Aorta (tissue), 5 donors: Measurements from ENCODE around the gene PSTPIP1. TPM values are rescaled to one million over a fixed set of nuclear protein-coding genes. Genes with fewer than 3 reads are reported as not detected.

Experiments used
- ATAC-seq: fragments of 200-7000 bp; cut with Tn5 transposase; one replicate; pipeline ENCODE4 v1.9.1; 2022; ENCODE audit warnings: moderate library complexity; ENCODE audit not compliant: low FRiP score
- DNase-seq, 2 donors: peaks; one replicate each; pipeline ENCODE4 v3.0.0-alpha.2; 2020
- H3K27ac ChIP-seq, 2 donors: one replicate each; pipeline ENCODE4 v1.5.1; 2013; ENCODE audit warnings: low read length in 2 of 2, mild to moderate bottlenecking in 2 of 2, moderate library complexity in 2 of 2, control low read depth in 1 of 2, inconsistent platforms in 1 of 2, low read depth in 1 of 2
- H3K27me3 ChIP-seq, 2 donors: one replicate each; pipeline ENCODE4 v1.6.1; 2013; ENCODE audit warnings: control low read depth in 1 of 2, low read length in 1 of 2, mild to moderate bottlenecking in 1 of 2, moderate library complexity in 1 of 2; ENCODE audit not compliant: insufficient read depth in 2 of 2, control insufficient read depth in 1 of 2
- H3K36me3 ChIP-seq, 2 donors: one replicate each; pipeline ENCODE4 v1.6.1; 2013; ENCODE audit warnings: control low read depth in 1 of 2, low read length in 1 of 2, mild to moderate bottlenecking in 1 of 2; ENCODE audit not compliant: insufficient read depth in 2 of 2, control insufficient read depth in 1 of 2
- H3K4me1 ChIP-seq, 2 donors: one replicate each; pipeline ENCODE4 v1.6.1; 2013; ENCODE audit warnings: low read length in 2 of 2, control low read depth in 1 of 2, mild to moderate bottlenecking in 1 of 2, moderate library complexity in 1 of 2; ENCODE audit not compliant: insufficient read depth in 2 of 2, control insufficient read depth in 1 of 2
- H3K4me3 ChIP-seq, 2 donors: one replicate each; pipeline ENCODE4 v1.5.1; 2013; ENCODE audit warnings: low read length in 2 of 2, control low read depth in 1 of 2, mild to moderate bottlenecking in 1 of 2
- H3K9me3 ChIP-seq: one replicate; pipeline ENCODE4 v1.6.1; 2013; ENCODE audit warnings: mild to moderate bottlenecking, low read length; ENCODE audit not compliant: control insufficient read depth
- WGBS, 2 donors: extraction: QIAGEN DNeasy Blood & Tissue Kit; methylation state at CpG; one replicate each; pipeline ENCODE4 v1.1.7; 2013; 5-methylcytosine and 5-hydroxymethylcytosine counted together
- intact Hi-C, 2 donors: fragments of 100-400 bp; cut with DNase I; formaldehyde crosslinking; loops; one replicate each; pipeline versions ENCODE4 v1.14.2 to v1.15.0; 2022
- polyA plus RNA-seq, 2 donors: library from polyadenylated mRNA; stranded (reverse); fragments of 200-250 nt; gene quantifications; one replicate each; pipeline ENCODE4 v1.2.3, GENCODE V29; 2013
- total RNA-seq, 2 donors: library from RNA; stranded (reverse); fragmentation: NEBNext Ultra II Directional; extraction: Animal tissue kit (Norgen Biotek cat#: 25700); gene quantifications; one replicate each; pipeline ENCODE4 v1.2.1, GENCODE V29; 2021
- donor health status: healthy with polysubstance abuse.
- donor health status: Bipolar disorder and iron deficiency.
- donor health status: DM: no; HTN: no; CAD: no.
- donor health status: DM: no; HTN: no; CAD: no.
- donor health status: DM: yes; HTN: yes; CAD: no.

Gene PSTPIP1
- total and polyA plus RNA-seq, 4 donors: 14.1 to 42.9 (median 23.5) TPM

GRCh38 chr15:77017761-77018720 lies 23.1 kb downstream of the PSTPIP1 start:
- Histone ChIP-seq H3K27me3 (no peaks in the 10 kb centered on the region), H3K27ac (no peak overlapping the region), H3K4me3 (no peak overlapping the region), H3K9me3 (no peaks in the 10 kb centered on the region), H3K4me1 (no peaks in the 10 kb centered on the region), H3K36me3 (no peaks in the 10 kb centered on the region)
- DNase-seq (peak in 1 of 2 donors; percentile 52), ATAC-seq (no peak)
- intact Hi-C loops: no loop called here
- WGBS, 2 donors: 93 to 95% methylated on average over 20 of the region's 20 CpGs

- peak in 1 of 2 donors; percentile 69 for DNase-seq
- no peak for ATAC-seq
- H3K27ac ChIP-seq: no peak overlapping the region
- no peaks in the 10 kb centered on the region for H3K36me3 ChIP-seq
- H3K4me3 ChIP-seq: no peak overlapping the region
- intact Hi-C loops: no loop called here
- H3K4me1 ChIP-seq: no peaks in the 10 kb centered on the region
- no peaks in the 10 kb centered on the region for H3K27me3 ChIP-seq
- WGBS, 2 donors: 93 to 96% methylated on average over 11 of the region's 11 CpGs
- H3K9me3 ChIP-seq: no peaks in the 10 kb centered on the region
Measured at GRCh38 chr15:77018796-77019505, 24.0 kb downstream of the PSTPIP1 start.

DNA sequence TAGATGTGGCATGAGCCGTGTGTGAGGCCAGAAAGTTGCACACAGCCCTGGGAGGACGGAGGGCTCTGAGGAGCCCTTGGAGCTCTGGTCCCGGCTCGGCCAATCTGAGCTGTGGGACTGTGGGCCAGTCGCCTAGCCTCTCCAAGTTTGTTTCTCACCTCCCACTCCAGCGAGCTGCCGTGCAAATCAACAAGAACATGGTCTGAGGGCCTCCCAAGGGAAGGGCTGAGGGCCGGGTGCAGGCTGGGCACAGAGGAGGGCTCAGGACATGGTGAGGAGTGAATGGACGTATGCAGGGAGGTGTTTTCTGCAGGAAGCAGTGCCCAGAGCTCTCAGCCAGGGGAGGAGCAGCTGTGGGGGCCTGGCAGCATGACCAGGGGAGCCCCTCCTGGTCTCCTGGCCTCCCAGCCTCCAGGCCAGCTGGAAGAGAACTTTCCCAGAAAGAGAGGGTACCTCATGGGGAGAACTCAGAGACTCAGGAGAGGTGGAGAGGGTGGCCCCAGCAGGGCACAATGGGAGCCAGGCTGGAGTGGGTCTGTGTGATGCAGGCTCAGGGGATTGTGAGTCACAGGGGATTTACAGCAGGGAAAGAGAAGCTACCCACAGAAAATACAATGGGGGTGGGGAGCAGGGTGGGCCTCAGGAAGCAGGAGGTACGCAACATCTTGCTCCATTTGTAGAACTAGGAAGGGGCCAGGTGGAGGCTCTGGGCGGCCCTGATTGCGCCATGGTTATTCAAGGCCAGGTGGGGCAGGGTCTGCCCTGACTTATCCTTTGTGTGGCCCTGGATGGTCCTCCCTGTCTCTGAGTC lies 24.8 kb downstream of the PSTPIP1 start:
- WGBS, 2 donors: 59 to 61% methylated on average over 12 of the region's 12 CpGs
- ATAC-seq (no peak), DNase-seq (peak in 1 of 2 donors; percentile 64)
- Histone ChIP-seq H3K4me3 (no peak overlapping the region), H3K9me3 (no peaks in the 10 kb centered on the region), H3K4me1 (no peaks in the 10 kb centered on the region), H3K27me3 (no peaks in the 10 kb centered on the region), H3K36me3 (no peaks in the 10 kb centered on the region), H3K27ac (no peak overlapping the region)
- intact Hi-C loops: loop anchor here (5.0 kb wide), 2 partner anchors 77 to 523 kb away; no protein-coding TSS in a partner anchor

DNA sequence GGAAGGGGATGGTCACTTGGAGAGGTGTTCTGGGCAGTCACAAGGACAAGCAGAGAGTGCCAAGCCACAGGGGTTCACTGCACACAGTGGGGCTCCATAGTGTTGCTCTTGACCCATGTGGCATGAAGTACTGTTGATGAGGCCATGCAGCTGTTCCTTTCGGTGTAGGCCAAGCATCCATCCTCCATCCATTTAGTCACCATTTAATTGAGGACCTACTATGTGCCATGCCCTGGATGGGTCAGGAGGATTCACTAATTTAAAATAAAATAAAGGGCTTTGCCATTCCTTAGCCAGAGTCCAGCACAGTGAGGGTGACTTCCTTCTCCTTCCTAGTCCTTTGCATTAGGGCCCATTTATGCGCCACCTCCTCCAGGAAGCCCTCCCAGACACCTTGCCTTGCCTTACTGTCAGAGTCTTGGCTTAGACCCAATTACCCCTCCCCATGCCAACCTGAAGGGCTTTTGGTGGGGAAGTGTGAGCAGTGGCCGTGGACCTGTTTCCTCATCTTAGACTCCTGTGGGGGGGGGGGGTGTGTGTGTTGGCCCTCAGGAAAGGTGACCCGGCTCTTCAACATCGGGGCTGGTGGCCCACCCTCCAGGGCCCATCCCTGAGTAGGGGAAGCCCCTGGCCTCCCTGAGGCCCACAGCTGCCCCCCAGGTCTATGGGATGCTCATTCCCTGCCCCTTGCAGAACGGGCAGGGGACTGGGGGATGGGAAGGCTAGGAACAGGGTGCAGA lies 25.6 kb downstream of the PSTPIP1 start:
- ATAC-seq: no peak
- H3K36me3 ChIP-seq: no peaks in the 10 kb centered on the region
- H3K4me1 ChIP-seq: no peaks in the 10 kb centered on the region
- WGBS, 2 donors: 86 to 90% methylated on average over 6 of the region's 6 CpGs
- DNase-seq: no peak
- H3K9me3 ChIP-seq: no peaks in the 10 kb centered on the region
- no peak overlapping the region for H3K27ac ChIP-seq
- no peak overlapping the region for H3K4me3 ChIP-seq
- no peaks in the 10 kb centered on the region for H3K27me3 ChIP-seq
- intact Hi-C loops: loop anchor here (5.0 kb wide), 2 partner anchors 78 to 522 kb away; no protein-coding TSS in a partner anchor

DNA sequence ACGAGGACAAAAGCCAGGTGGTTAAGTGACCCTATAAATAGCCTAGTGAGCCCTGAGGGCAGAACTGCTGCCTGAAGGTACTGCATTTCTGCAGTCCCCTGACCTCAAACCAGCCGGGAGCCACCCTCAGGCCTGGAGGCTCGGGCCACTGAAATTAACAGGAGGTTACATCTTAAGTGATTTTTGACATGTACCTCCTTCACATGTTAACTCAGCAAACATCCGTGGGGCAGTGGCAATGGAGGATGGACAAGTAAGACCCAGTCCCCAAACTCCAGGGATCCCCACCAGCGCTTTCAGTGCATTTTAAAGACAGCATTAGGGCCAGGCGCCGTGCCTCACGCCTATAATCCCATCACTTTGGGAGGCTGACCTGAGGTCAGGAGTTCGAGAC lies 26.2 kb downstream of the PSTPIP1 start:
- Histone ChIP-seq H3K4me1 (no peaks in the 10 kb centered on the region), H3K27me3 (no peaks in the 10 kb centered on the region), H3K4me3 (no peak overlapping the region), H3K27ac (no peak overlapping the region), H3K9me3 (no peaks in the 10 kb centered on the region), H3K36me3 (no peaks in the 10 kb centered on the region)
- ATAC-seq (no peak), DNase-seq (peak in 1 of 2 donors; percentile 58)
- intact Hi-C loops: loop anchor here (5.0 kb wide), 2 partner anchors 79 to 521 kb away; no protein-coding TSS in a partner anchor
- WGBS, 2 donors: 80 to 84% methylated on average over 9 of the region's 9 CpGs

DNA sequence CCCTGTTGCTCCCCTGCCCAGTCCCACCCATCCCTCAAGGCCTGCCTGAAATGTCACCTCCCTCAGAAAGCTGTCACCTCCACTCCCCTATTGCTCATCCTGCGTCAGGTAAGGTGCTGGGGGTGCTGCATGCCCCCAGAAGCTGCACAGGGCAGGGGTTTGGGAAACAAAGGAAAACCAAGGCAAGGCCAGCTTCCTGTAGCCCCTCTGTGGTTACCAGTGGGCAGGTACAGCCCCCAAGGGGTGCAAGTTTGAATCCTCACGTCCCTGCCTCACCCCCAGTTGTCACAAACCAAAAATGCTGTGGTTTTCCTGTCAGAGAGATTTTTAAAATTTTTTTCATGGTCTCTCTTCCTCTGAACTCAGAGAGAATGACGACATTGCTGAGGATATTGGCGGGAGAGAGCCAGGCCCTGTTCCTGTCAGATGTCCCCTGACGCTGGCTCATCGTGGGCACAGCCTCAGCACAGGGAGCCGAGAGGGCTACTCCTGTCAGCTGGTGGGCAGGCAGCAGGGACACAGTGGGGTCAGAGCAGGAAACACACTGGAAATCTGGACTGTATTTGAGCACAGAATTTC lies 27.0 kb downstream of the PSTPIP1 start:
- peak in 1 of 2 donors; percentile 71 for DNase-seq
- Histone ChIP-seq H3K36me3 (no peaks in the 10 kb centered on the region), H3K4me3 (no peak overlapping the region), H3K9me3 (no peaks in the 10 kb centered on the region), H3K27me3 (no peaks in the 10 kb centered on the region), H3K4me1 (no peaks in the 10 kb centered on the region), H3K27ac (no peak overlapping the region)
- WGBS, 2 donors: 70 to 80% methylated on average over 7 of the region's 7 CpGs
- intact Hi-C loops: loop anchor here (2.0 to 5.0 kb wide), 3 partner anchors 80 to 520 kb away; no protein-coding TSS in a partner anchor
- ATAC-seq: no peak

GRCh38 chr15:77022646-77023575 lies 28.0 kb downstream of the PSTPIP1 start:
- H3K4me1 ChIP-seq: no peaks in the 10 kb centered on the region
- H3K36me3 ChIP-seq: no peaks in the 10 kb centered on the region
- no peaks in the 10 kb centered on the region for H3K9me3 ChIP-seq
- intact Hi-C loops: loop anchor here (2.0 to 5.0 kb wide), 3 partner anchors 81 to 519 kb away; no protein-coding TSS in a partner anchor
- ATAC-seq: no peak
- 90 to 92% methylated on average over 14 of the region's 14 CpGs for WGBS, 2 donors
- DNase-seq: peak; percentile 37 to 72
- H3K27ac ChIP-seq: no peak overlapping the region
- H3K4me3 ChIP-seq: no peak overlapping the region
- no peaks in the 10 kb centered on the region for H3K27me3 ChIP-seq
